ENCODE data around the gene GTF2A1. TPM values are rescaled to one million over a fixed set of nuclear protein-coding genes. Genes with fewer than 3 reads are reported as not detected.
A peak's percentile ranks its signal among the peaks of the same experiment; 100 is the strongest.
"Not testable (repeated sequence)": the region's sequence is repeated elsewhere in the genome, so short reads cannot be mapped to it uniquely, and the experiment has no call there.

GTF2A1 gene
- total RNA-seq, 1 donor from 2014 or later: 63.1 TPM

GRCh38 chr14:81233615-81234014 lies 12.9 kb upstream of the GTF2A1 start:
- H3K4me3 Mint-ChIP-seq: no peak overlapping the region
- Histone ChIP-seq H3K79me2 (ENCODE audit: low read depth) (no peaks in the 10 kb centered on the region), H3K4me1 (peaks cover 26% of the 10 kb centered on the region)

GRCh38 chr14:81231540-81231939 lies 10.8 kb upstream of the GTF2A1 start:
- Histone ChIP-seq H3K27me3 (no peaks in the 10 kb centered on the region), H3K4me2 (no peak overlapping the region), H3K36me3 (no peaks in the 10 kb centered on the region), H3K27ac (no peak overlapping the region), H3K79me2 (ENCODE audit: low read depth) (no peaks in the 10 kb centered on the region), H2AFZ (replicated peaks) (no peak overlapping the region), H3F3A (ENCODE audit: low read depth) (no peaks in the 10 kb centered on the region), H3K4me1 (peaks cover 26% of the 10 kb centered on the region), H3K9me3 (ENCODE audit: low read depth) (no peaks in the 10 kb centered on the region), H3K4me3 (no peak overlapping the region), H3K9ac (no peak overlapping the region), H4K20me1 (ENCODE audit: low read depth) (no peaks in the 10 kb centered on the region)
- Mint-ChIP-seq H3K27me3 (ENCODE audit: insufficient read depth, low read depth) (peaks cover 3% of the 10 kb centered on the region), H3K36me3 (no peaks in the 10 kb centered on the region), H3K27ac (no peak overlapping the region), H3K4me3 (no peak overlapping the region), H3K9me3 (peaks cover 6% of the 10 kb centered on the region), H3K4me1 (peaks cover 11% of the 10 kb centered on the region)
- peak; percentile 32 for DNase-seq (ENCODE audit: low spot score)
- TF ChIP-seq EZH2phosphoT487 (IDR thresholded peaks at IDR 0.05) (no peak), EZH2 (IDR thresholded peaks at IDR 0.05) (no peak), CTCF (IDR thresholded peaks at IDR 0.05) (no peak)

More at GRCh38 chr14:81233615-81234014, 12.9 kb upstream of the GTF2A1 start:
- no peak for DNase-seq (ENCODE audit: low spot score)
- Histone ChIP-seq H3K36me3 (no peaks in the 10 kb centered on the region), H2AFZ (replicated peaks) (no peak overlapping the region), H3K9me3 (ENCODE audit: low read depth) (no peaks in the 10 kb centered on the region), H3K27ac (no peak overlapping the region), H3K4me3 (no peak overlapping the region), H3K27me3 (no peaks in the 10 kb centered on the region), H3K4me2 (no peak overlapping the region), H3F3A (ENCODE audit: low read depth) (no peaks in the 10 kb centered on the region), H4K20me1 (ENCODE audit: low read depth) (no peaks in the 10 kb centered on the region), H3K9ac (no peak overlapping the region)
- Mint-ChIP-seq H3K27me3 (ENCODE audit: insufficient read depth, low read depth) (peaks cover 3% of the 10 kb centered on the region), H3K27ac (no peak overlapping the region), H3K4me1 (peaks cover 11% of the 10 kb centered on the region), H3K36me3 (no peaks in the 10 kb centered on the region), H3K9me3 (peaks cover 6% of the 10 kb centered on the region)
- TF ChIP-seq EZH2phosphoT487 (IDR thresholded peaks at IDR 0.05): no peak
- TF ChIP-seq EZH2 (IDR thresholded peaks at IDR 0.05): no peak
- TF ChIP-seq CTCF (IDR thresholded peaks at IDR 0.05): no peak

GRCh38 chr14:81224222-81224621 lies 3.5 kb upstream of the GTF2A1 start:
- Histone ChIP-seq H3K79me2 (ENCODE audit: low read depth) (peaks cover 12% of the 10 kb centered on the region), H3K4me3 (no peak overlapping the region), H3K4me1 (no peaks in the 10 kb centered on the region), H3K9me3 (ENCODE audit: low read depth) (no peaks in the 10 kb centered on the region), H3K9ac (no peak overlapping the region), H4K20me1 (ENCODE audit: low read depth) (no peaks in the 10 kb centered on the region), H3K4me2 (no peak overlapping the region), H3K36me3 (no peaks in the 10 kb centered on the region), H3F3A (ENCODE audit: low read depth) (peaks cover 23% of the 10 kb centered on the region), H2AFZ (replicated peaks) (no peak overlapping the region), H3K27ac (no peak overlapping the region), H3K27me3 (no peaks in the 10 kb centered on the region)
- peaks cover 9% of the 10 kb centered on the region for H3K4me1 Mint-ChIP-seq
- TF ChIP-seq EZH2phosphoT487 (IDR thresholded peaks at IDR 0.05) (no peak), EZH2 (IDR thresholded peaks at IDR 0.05) (no peak), CTCF (IDR thresholded peaks at IDR 0.05) (no peak)
- H3K27ac Mint-ChIP-seq: no peak overlapping the region
- peaks cover 14% of the 10 kb centered on the region for H3K27me3 Mint-ChIP-seq (ENCODE audit: insufficient read depth, low read depth)
- no peak overlapping the region for H3K4me3 Mint-ChIP-seq
- peaks cover 3% of the 10 kb centered on the region for H3K36me3 Mint-ChIP-seq
- DNase-seq (ENCODE audit: low spot score): no peak
- H3K9me3 Mint-ChIP-seq: peaks cover 3% of the 10 kb centered on the region

GRCh38 chr14:81223788-81224187 lies 3.0 kb upstream of the GTF2A1 start:
- not testable (repeated sequence) for H3K36me3 Mint-ChIP-seq; H3K4me2 ChIP-seq; H3K4me3 ChIP-seq; H3K4me1 Mint-ChIP-seq; H3K27me3 ChIP-seq; H3K36me3 ChIP-seq; H2AFZ ChIP-seq (replicated peaks); H3K9me3 Mint-ChIP-seq; H3K27ac ChIP-seq; DNase-seq (ENCODE audit: low spot score); H3K27ac Mint-ChIP-seq; H4K20me1 ChIP-seq (ENCODE audit: low read depth); H3K4me1 ChIP-seq; H3K4me3 Mint-ChIP-seq; H3K9ac ChIP-seq; H3K9me3 ChIP-seq (ENCODE audit: low read depth)
- Histone ChIP-seq H3F3A (ENCODE audit: low read depth) (peaks cover 23% of the 10 kb centered on the region), H3K79me2 (ENCODE audit: low read depth) (peaks cover 17% of the 10 kb centered on the region)
- peaks cover 15% of the 10 kb centered on the region for H3K27me3 Mint-ChIP-seq (ENCODE audit: insufficient read depth, low read depth)

Data from neural progenitor cell (in vitro differentiated cells).